ENCODE results near the gene RAB24.
"Not testable (repeated sequence)": the region's sequence is repeated elsewhere in the genome, so short reads cannot be mapped to it uniquely, and the experiment has no call there.

RAB24 gene

DNA sequence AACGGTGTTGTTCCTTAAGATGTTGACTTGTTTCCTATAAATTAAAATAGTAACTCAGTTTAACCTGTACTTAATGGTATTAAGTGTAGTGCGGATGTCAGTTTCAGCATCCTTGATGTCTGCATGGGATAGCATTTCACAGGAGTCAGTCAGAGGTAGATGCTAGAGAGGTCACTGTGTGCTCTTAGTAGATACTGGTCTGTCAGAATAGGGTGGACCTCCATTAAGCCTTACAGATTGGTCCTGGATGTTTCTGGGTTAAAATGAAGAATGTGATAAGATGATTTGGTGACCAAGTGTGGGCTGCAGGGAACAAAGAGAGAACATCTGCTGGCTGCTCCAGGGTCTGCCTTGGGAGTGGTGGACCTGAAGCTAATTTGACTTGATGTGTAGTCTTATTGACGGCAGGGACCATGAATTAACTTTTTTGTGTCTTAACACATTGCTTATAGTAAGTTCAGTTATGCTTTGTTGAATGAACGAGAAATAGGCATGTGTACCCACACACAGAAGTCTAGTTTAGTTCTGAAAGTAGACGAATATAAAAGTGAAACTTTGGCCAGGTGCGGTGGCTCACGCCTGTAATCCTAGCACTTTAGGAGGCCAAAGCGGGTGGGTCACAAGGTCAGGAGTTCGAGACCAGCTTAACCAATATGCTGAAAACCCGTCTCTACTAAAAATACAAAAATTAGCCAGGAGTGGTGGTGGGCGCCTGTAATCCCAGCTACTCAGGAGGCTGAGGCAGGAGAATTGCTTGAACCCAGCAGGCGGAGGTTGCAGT, 12.5 kb downstream of the RAB24 start:
- no peak for DNase-seq

- DNase-seq = no peak
These were observed 15.3 kb downstream of the RAB24 start for GRCh38 chr5:177288191-177288590.

DNA sequence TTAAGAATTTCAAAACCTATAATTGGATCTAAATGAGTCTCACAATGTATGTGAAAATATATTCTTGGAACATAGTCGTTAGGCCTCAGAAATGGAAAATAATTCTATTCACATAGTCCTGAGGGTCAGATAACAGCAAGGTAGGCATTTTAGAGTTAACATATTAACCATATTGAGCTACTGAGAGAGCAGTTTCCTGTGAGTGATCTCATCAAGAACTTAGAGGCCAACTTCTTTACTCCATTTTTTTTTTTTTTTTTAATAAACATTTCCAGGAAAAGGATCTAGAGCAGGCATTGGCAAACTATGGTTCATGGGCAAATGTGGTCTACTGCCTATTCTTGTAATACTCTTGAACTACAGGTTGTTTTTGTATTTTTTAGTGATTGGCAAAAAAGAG, 26.6 kb downstream of the RAB24 start:
- no peak for DNase-seq

- DNase-seq = no peak
These were observed 27.6 kb downstream of the RAB24 start for GRCh38 chr5:177275883-177276282.

- DNase-seq = no peak
These were observed 32.4 kb downstream of the RAB24 start for GRCh38 chr5:177271113-177271512.

DNA sequence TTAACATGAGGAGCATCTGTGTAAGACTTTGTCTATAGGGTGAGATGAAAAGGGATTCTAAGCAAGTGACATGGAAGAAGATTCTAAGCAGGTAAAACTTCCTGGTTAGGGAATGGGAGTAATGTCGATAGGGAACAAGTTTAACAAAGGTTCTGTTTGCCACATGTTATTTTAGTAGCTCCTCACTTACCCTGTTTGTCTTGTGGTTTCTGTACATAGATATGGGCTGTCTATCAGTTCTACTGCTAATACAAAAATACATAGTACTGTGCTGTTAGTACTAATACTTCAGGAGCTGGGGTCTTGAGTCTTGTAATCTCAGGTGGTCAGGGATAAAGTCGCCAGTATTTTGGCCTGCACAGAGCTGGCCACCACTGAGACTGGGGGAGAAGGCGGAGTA, 32.9 kb downstream of the RAB24 start:
- DNase-seq = no peak

GRCh38 chr5:177269976-177270375, 33.5 kb downstream of the RAB24 start:
- no peak for DNase-seq

GRCh38 chr5:177269232-177269895, 34.2 kb downstream of the RAB24 start:
- DNase-seq = no peak

- no peak for DNase-seq
These were observed 38.1 kb downstream of the RAB24 start for GRCh38 chr5:177265395-177265794.

- DNase-seq = no peak
These were observed 39.3 kb downstream of the RAB24 start for GRCh38 chr5:177264178-177264577.

DNA sequence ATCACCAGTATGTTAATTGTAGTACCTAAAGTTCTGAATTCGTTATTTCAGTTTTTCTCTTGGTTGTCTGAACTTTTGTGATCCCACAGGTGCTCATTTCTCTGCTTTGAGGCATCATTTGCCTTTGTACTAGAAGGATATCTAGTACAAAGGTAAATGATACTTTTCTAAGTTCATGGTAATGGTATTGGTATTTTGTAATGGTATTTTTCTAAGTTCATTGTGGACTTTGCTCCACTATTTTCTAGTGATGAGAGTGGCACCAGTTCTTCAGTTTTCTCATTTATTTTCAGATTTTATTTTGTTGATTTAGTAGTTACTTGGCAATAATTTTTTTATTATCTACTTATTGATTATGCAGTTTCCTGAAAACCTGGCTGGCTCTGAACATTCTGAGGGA, 42.0 kb downstream of the RAB24 start:
- DNase-seq = no peak

DNA sequence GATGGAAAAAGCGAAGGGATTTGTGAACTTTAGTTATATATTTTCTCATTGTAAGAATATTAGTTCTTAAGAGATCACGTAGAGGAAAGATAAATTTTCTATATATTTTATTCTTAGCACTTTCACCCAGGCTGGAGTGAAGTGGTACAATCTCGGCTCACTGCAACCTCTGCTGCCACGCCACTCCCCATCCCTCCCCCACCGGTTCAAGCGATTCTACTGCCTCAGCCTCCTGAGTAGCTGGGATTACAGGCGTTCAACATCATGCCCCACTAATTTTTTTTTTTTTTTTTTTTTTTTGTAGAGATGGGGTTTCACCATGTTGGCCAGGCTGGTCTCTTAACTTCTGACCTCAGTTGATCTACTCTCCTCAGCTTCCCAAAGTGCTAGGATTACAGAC, 42.6 kb downstream of the RAB24 start:
- no peak for DNase-seq

DNA sequence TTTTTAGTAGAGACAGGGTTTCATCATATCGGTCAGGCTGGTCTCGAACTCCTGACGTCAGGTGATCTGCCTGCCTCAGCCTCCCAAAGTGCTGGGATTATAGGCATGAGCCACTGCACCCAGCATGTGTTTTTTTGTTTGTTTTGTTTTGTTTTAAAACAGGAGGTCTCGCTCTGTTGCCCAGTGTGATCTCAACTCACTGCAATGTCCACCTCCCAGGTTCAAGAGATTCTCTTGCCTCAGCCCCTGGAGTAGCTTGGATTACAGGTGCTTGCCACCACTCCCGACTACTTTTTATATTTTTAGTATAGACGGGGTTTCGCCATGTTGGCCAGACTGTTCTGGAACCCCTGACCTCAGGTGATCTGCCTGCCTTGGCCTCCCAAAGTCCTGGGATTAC, 44.8 kb downstream of the RAB24 start:
- not testable (repeated sequence) for DNase-seq

DNA sequence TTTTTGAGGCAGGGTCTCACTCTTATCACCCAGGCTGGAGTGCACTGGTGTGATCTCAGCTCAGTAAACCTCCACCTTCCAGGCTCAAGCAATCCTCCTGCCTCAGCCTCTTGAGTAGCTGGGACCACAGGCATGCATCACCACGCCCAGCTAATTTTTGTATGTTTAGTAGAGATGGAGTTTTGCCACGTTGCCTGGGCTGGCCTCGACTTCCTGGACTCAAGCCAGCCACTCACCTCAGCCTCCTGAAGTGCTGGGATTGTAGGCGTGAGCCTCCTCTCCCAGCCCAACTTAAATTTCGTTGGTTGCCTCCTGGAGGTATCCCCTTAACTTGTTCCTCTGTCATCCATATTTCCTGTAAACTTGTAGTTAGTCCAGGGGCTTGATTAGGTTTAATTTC, 47.2 kb downstream of the RAB24 start:
- no peak for DNase-seq

- no peak for DNase-seq
These were observed 50.3 kb downstream of the RAB24 start for GRCh38 chr5:177253252-177253651.
